Measurements from ENCODE around the gene AK2. TPM values are rescaled to one million over a fixed set of nuclear protein-coding genes. Genes with fewer than 3 reads are reported as not detected.

AK2 gene
- total and polyA plus RNA-seq, 2 donors (not counting 3 experiments of a cell fraction or from before 2014, with no cell fraction given) = 107 to 134 TPM

DNA sequence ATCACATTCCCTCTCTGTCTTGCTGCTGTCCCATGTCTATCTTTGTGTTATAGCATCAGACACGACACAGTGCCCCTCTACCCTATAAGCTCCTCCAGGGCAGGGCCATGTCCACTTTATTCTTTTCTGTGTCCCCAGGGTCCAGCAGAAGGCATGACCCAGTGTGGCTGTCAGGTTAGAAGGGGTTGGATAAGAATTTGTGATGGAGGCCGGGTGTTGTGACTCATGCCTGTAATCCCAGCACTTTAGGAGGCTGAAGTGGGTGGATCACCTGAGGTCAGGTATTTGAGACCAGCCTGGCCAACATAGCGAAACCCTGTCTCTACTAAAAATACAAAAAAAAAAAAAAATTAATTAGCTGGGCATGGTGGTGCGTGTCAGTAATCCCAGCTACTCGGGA is 45.8 kb downstream of the AK2 start:
- H3K9me3 ChIP-seq (replicated peaks; ENCODE audit: control insufficient read depth, insufficient read depth, low read length) = no peaks in the 10 kb centered on the region
- H3K27ac ChIP-seq (ENCODE audit: insufficient read depth, low read depth, low read length) = peak overlapping the region; percentile 6
- dilution Hi-C loops (cut with MboI; ENCODE audit: extremely low pct_ligation_motif_present, low sequenced_read_pairs) = no loop called here
- DNase-seq (ENCODE audit: low read depth, low spot score) (no peak), FAIRE-seq (no peak)
- peaks cover 27% of the 10 kb centered on the region for H3K4me1 ChIP-seq (ENCODE audit: control insufficient read depth, extremely low read depth, insufficient read depth, low read length)
- no peak overlapping the region for H3K4me2 ChIP-seq (ENCODE audit: insufficient read depth, low read length)
- ChIA-PET POLR2A (no interaction called here), CTCF (no interaction called here)
- H4K20me1 ChIP-seq (replicated peaks; ENCODE audit: control insufficient read depth, extremely low read depth, insufficient read depth, low read length) = no peaks in the 10 kb centered on the region
- no peaks in the 10 kb centered on the region for H3K36me3 ChIP-seq (ENCODE audit: control insufficient read depth in 2 of 2, extremely low read depth in 1 of 2, insufficient read depth in 2 of 2, low read length in 2 of 2)
- no peaks in the 10 kb centered on the region for H3K79me2 ChIP-seq (ENCODE audit: control insufficient read depth, insufficient read depth, low read length)
- no peak overlapping the region for H2AFZ ChIP-seq (ENCODE audit: low read depth, low read length)
- no TSS peak for BruUV-seq (replicated peaks)
- TF ChIP-seq POLR2AphosphoS5 (IDR thresholded peaks at IDR 0.05; ENCODE audit: insufficient read depth, low read depth, low read length) (no peak), FOS (IDR thresholded peaks at IDR 0.05; ENCODE audit: borderline replicate concordance, insufficient read depth, low read length) (no peak), MYC (IDR thresholded peaks at IDR 0.05; ENCODE audit: low read depth, low read length) (no peak), EZH2 (IDR thresholded peaks at IDR 0.05; ENCODE audit: borderline replicate concordance, low read depth, low read length, severe bottlenecking) (no peak), POLR2A (IDR thresholded peaks at IDR 0.05; ENCODE audit: low read depth, low read length) (no peak), GATA2 (IDR thresholded peaks at IDR 0.05; ENCODE audit: insufficient read depth, insufficient read length, low read depth, low read length) (no peak), JUN (IDR thresholded peaks at IDR 0.05; ENCODE audit: borderline replicate concordance, insufficient read depth, insufficient read length, low read depth) (no peak)
- TF ChIP-seq, protein P1, sequence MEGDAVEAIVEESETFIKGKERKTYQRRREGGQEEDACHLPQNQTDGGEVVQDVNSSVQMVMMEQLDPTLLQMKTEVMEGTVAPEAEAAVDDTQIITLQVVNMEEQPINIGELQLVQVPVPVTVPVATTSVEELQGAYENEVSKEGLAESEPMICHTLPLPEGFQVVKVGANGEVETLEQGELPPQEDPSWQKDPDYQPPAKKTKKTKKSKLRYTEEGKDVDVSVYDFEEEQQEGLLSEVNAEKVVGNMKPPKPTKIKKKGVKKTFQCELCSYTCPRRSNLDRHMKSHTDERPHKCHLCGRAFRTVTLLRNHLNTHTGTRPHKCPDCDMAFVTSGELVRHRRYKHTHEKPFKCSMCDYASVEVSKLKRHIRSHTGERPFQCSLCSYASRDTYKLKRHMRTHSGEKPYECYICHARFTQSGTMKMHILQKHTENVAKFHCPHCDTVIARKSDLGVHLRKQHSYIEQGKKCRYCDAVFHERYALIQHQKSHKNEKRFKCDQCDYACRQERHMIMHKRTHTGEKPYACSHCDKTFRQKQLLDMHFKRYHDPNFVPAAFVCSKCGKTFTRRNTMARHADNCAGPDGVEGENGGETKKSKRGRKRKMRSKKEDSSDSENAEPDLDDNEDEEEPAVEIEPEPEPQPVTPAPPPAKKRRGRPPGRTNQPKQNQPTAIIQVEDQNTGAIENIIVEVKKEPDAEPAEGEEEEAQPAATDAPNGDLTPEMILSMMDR (IDR thresholded peaks at IDR 0.05; ENCODE audit: extremely low read depth in 1 of 2, insufficient read depth in 1 of 2, low read depth in 1 of 2, low read length in 2 of 2) = no peak
- TF ChIP-seq, protein P2, sequence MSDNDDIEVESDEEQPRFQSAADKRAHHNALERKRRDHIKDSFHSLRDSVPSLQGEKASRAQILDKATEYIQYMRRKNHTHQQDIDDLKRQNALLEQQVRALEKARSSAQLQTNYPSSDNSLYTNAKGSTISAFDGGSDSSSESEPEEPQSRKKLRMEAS (IDR thresholded peaks at IDR 0.05; ENCODE audit: insufficient read depth, insufficient read length) = no peak
- H3K9ac ChIP-seq (replicated peaks; ENCODE audit: extremely low read depth, insufficient read depth, low read length) = no peak overlapping the region
- no peak overlapping the region for H3K4me3 ChIP-seq (replicated peaks in 1 of 3; ENCODE audit: insufficient read depth in 1 of 3, low read depth in 1 of 3, low read length in 3 of 3)
- H3K27me3 ChIP-seq (ENCODE audit: control insufficient read depth in 2 of 2, insufficient read depth in 2 of 2, low read length in 2 of 2) = no peaks in the 10 kb centered on the region
- no peaks in the 10 kb centered on the region for H3K9me1 ChIP-seq (replicated peaks; ENCODE audit: control insufficient read depth, extremely low read depth, insufficient read depth, low read length)
- intact Hi-C loops (cut with micrococcal nuclease) = no loop called here
